G401 (cell line): ENCODE data around the gene CA7. TPM values are rescaled to one million over a fixed set of nuclear protein-coding genes. Genes with fewer than 3 reads are reported as not detected.
"Not testable (repeated sequence)": the region's sequence is repeated elsewhere in the genome, so short reads cannot be mapped to it uniquely, and the experiment has no call there.

Experiments
- DNase-seq: peaks from one replicate; pipeline ENCODE4 v3.0.0-alpha.2; 2015; ENCODE audit warnings: low spot score
- in situ Hi-C: cut with HindIII; loops from 2 replicates; pipeline ENCODE4 v1.10.0; 2016; ENCODE audit warnings: low sequenced_read_pairs, mixed read lengths
- total RNA-seq: library from RNA; depleted of rRNA; stranded (reverse); fragments of >200 nt; shearing (Covaris generic); gene quantifications from 2 replicates; pipeline ENCODE4 v1.2.3, GENCODE V29; 2014; rRNA removed

Gene CA7
- total RNA-seq, 1 experiment from 2014 or later: not detected

DNA sequence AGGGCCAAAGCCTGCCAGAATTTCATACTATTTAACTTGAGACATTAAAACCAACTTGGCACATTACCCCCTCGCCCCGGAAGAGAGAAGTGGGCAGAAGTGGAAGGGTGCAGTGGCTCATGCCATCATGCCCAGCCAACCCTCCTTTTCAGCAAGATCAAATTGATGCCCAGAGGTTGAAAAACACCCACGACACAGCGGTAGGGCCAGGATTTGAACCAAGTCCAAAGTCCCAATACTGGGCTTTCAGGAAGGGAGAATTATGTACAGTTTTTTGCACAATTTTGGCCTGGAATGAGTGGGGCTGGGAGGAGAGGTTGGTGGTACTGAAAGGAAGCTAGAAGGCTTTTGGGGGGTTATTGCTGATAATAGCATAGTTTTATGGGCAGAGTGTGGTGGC lies 47.1 kb downstream of the CA7 start:
- in situ Hi-C loops: no loop called here
- no peak for DNase-seq

DNA sequence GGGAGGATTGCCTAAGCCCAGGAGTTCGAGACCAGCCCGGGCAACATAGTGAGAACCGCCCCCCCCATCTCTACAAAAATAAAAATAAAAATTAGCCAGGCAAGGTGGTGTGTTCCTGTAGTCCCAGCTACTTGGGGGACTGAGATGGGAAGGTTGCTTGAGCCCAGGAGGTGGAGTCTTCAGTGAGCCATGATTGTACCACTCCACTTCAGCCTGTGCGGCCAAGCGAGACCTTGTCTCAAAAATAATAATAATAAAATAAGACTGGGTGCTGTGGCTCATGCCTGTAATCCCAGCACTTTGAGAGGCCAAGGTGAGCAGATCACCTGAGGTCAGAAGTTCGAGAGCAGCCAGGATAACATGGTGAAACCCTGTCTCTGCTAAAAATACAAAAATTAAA lies 47.6 kb downstream of the CA7 start:
- DNase-seq: no peak
- in situ Hi-C loops: no loop called here

DNA sequence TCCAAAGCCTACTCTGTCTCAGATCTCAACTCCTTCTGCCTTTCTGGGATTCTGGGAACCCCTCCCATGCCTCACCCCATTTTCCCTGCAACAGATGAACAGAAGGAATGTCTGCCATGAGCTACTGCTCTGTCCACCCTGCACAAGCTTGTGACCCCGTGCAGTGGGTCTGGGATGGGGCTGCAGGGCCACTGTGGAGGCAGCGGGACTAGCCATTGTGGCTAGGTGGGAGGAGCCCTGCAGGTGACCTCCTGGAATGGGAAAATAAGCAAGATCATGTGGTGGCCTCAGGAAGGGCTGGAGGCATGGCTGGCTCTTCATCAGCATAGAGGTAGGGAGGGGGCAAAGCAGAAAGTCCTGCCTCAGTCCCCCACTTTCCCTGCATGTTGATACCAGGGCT lies 49.8 kb downstream of the CA7 start:
- in situ Hi-C loops: no loop called here

DNA sequence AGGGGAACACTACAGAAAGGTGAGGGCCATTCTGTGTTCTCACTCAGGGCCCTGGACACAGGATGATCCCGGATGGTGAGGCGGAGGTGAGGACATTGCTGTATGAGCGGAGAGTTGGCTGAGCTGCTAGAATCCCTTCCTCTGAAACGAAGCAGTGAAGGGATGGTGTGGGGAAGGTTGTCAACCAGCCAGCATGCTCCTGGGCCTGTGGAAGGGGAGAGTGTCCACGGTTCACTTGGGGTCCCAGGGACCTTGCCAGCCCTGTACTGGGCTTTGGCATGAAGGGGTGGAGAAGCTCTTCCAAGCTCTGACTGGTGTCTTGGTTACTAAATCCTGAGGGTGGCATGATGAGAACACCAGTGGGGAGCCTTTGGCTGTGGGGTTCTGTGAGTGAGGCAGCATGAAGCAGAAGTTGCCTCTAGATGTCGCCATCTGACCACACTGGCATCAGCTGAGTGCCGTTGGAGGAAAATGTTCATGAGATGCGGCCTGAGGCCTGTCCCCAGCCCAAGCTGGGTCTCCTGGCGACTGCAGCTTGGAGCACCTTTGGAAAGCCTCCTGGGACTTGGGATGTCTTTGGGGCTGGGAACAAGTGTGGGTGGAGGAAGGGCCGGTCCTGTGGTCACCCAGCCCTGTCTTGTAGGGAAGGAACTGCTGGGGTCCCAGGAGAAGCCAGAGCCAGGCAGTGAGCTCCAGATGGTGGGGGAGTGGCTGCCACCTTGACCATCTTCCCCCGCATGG lies 50.9 kb downstream of the CA7 start:
- peak; percentile 93 for DNase-seq
- in situ Hi-C loops: no loop called here

More for the DNA sequence above, 49.8 kb downstream of the CA7 start:
- DNase-seq: no peak

DNA sequence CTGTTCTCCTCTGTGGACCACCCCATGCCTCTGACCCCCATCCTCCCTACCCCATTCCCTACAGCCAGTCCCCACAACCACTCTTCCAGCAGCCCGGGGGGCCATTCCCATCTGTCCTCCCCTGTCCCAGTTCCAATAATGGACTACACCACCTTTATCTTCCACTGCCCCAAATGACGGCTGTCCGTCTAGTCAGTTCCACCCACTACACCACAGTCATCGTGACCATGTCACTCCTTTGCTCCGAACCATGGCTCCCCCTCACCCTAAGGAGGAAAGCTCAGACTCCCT lies 51.4 kb downstream of the CA7 start:
- no peak for DNase-seq
- in situ Hi-C loops: no loop called here

DNA sequence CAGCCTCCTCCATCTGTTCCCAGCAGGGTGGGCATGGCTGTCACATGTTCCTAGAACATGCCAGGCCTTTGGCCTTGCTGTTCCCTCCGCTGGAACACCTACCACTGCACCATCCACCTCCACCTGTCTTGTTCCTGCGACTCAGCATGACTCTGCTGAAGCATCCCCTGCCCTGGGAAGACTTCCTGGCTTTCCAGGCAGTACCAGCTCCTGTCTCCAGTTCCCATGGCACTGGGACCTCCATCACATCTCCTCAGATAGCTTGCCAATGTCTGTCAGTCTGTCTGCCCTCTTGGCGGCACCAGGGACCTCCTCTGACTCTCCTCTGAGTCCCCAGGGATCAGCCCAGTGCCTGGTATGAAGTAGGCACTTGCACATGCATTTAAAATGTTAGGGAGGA lies 51.8 kb downstream of the CA7 start:
- in situ Hi-C loops: no loop called here

DNA sequence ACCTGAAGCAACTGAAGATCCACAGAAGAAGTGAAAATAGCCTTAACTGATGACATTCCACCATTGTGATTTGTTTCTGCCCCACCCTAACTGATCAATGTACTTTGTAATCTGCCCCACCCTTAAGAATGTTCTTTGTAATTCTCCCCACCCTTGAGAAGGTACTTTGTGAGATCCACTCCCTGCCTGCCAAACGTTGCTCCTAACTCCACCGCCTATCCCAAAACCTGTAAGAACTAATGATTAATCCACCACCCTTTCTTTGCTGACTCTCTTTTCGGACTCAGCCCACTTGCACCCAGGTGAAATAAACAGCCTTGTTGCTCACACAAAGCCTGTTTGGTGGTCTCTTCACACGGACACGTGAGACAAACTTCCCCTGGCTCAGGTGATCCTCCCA lies 52.5 kb downstream of the CA7 start:
- in situ Hi-C loops, DNase-seq: not testable (repeated sequence)

More for the DNA sequence above, 51.8 kb downstream of the CA7 start:
- DNase-seq: no peak

DNA sequence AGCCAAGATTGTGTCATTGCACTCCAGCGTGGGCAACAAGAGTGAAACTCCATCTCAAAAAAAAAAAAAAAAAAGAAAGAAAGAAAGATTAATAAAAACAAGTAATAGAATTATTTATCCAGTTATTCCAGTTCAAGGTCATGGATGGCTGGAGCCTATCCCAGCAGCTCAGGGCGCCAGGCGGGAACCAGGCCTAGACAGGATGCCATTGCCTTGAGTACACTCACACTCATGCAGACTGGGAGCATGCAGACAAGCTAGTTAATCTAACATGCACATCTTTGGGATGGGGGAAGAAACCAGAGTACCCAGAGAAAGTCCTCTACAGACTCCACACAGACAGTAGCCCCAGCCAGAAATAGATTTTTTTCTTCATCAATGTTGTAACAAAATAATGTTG lies 54.0 kb downstream of the CA7 start:
- in situ Hi-C loops: no loop called here
- DNase-seq: no peak

DNA sequence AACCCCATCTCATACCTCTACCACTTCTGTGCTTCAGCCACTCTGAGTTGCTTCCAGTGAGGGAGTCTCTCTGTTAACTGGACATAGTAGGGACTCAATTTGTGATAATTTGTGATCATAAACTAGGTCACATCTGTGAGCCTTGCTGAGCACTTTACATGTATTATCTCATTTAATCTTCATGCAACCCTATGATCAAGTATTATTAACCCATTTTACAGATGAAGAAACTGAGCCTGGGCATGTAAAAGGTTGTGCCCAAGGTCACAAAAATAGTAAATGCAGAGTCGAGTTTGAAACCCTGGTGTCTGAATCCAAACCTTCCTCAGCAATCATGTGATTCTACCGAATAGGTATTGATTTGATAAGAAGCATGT lies 54.7 kb downstream of the CA7 start:
- DNase-seq: no peak
- in situ Hi-C loops: no loop called here

DNA sequence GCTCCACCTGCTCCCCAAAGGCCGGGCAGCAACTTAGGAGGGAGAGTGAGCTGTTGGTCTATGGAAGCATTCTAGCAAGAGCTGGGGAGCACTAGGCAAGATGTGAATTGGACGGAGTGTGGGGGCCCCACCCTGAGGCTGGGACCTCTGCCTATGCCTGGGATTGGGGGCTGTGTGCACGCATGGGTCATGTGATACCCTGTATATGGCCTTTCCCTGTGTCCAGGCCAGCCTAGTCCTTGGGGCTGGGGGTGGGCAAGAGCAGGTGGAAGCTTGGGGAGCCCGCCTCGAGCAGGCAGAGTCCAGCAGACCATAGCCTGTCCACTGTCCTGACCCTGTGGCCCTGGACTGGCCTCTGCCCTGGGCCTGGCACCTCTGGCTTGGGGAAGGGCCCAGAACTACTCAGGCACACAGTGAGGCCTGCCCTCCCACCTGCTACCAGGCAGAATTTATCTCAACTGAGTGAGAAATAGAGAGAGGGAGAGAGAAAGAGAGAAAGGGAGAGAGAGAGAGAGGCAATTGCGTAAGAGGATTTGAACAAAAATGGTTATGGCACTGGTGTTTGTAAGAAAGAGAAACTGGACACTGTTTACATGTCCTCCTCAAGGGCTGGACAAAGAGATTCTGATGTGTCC lies 55.2 kb downstream of the CA7 start:
- no peak for DNase-seq
- in situ Hi-C loops: no loop called here

DNA sequence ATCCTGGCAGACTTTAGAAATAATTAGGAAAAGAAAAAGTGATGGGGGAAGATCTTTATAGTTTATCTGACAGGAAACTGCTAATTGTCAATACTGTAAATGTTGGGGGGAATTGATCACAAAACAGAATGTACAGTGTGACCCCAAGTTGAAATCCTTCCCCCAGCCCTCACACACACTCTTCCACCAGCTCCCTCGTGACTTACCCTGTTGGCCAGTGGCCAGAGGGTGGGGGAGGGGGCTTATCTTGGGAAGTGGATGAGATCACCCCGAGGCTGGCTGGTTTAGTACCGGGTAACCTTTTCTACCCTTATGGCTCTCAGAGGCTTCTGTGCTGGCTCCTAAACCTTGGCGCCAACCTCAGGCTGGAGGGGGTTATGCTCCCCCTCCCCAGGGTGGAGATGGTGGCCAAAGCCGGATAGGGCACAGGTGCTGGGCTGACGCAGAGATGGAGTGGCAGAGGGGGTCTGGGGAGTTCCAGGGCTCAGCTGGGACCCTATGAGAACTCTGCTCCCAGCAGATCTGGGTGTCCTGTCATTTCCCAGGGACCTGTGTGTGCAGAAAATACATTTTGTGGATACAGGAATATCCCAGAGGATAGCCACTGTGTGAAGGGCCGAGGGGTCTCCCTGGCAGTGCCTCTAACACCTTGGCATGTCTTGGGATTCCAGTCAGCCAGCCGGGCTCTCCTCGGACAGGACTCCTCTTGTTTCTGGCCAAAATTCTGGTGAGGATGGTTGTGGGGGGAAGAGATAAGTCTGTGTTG lies 55.9 kb downstream of the CA7 start:
- DNase-seq: peak; percentile 30
- in situ Hi-C loops: no loop called here

DNA sequence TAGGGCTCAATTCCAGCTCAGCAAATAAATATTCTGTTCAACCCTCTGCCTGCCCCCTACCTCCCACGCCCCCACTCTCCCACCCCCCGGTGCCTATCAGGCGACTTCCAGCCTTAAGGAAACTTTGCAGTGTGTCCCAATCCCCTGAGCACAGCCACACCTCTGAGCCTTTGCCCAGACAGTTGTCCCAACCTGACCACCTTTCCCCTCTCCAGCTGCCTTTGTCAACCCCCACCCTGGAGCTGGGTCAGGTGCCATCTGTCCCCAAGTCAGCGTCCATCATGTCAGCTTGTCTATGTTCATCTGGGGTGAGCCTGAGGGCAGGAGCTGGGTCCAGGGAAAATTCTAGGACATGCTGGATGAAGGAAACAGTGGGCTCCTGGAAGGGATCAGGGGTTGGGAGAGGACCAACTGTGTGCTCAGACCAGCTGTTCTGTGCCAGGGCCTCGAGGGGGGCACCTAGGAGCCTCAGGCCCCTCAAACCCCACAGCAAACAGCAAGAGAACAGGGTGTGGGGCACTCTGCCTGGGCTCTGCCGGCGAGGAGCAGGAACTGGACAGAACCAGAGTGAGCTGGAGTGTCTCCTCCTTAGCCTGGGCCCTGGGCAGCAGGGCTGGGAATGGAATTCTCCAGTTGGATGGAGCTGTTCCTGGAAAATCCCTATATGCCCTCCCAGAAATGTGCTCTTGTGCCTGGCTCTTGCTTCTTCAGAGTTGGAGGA lies 56.7 kb downstream of the CA7 start:
- in situ Hi-C loops: no loop called here
- peak; percentile 83 for DNase-seq

DNA sequence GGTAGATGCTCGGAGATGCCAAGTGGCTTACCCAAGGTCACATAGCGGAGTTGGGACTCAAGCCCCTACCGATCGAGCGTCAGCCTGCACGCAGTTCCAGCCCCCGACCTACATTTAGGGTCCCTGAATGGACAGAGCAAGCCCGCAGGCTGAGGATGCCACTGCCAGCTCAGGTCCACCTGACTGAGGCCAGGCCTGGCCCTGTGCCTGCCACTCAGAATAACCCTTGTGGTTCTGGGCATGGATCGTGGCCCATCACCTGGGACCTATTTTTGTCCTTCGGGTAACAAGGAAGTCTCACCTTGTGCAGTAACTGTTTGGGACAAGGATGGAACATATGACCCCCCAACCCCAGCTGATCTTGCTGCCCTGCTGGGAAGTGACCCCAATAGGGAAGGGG lies 57.4 kb downstream of the CA7 start:
- in situ Hi-C loops: no loop called here
- DNase-seq: peak; percentile 89

DNA sequence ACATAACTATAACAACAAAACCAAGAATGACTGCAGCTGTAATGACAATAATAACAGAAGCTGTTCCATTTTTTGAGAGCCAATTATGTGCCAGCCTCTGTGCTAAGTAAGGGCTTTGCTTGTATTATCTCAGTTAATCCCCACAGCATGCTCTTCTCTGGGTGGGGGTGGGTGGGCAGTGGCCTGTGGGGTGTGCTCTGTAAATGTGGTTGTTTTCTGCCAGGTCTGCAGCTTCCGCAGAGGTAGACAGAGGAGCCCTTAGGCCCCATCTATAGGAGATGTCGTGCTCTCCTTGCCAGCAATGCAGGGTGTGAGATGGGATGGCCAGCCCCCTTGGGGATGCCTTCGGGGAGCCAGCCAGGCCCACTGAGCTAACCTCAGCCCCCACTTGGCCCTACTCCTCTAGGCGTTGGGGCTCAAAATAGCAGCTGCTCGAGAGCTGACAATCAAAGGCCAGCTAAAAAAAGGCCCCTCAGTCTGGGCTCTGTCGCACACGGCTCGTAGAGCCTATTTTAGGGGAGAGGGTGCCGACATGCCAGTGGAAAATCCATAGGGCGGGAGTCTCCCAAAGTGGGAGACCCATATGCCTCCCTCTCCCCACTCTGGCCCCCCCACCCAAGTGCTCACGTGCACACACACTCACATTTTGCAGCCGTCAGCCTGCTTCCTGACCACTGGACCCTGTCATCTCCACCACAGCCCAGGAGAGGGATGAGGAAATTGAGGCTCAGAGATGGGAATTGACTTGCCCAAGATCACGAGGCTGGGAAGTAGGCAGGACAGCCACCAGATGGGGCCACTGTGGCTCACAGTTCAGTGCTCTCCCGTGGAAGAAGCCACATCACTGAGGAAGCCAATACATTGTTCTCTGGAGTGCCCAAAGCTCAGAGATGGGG lies 58.7 kb downstream of the CA7 start:
- in situ Hi-C loops: no loop called here
- no peak for DNase-seq

Other genes with a start within 250 kb of the CA7 start
- gene CMTM3, start 239.7 kb upstream of the CA7 start, total RNA-seq: 55.1 and 62.1 TPM in 2 replicates
- gene CMTM4, start 147.7 kb upstream of the CA7 start, total RNA-seq: 11.9 and 22.5 TPM in 2 replicates
- gene DYNC1LI2, start 92.8 kb upstream of the CA7 start, total RNA-seq: 41.6 and 63.4 TPM in 2 replicates
- not detected in 2 replicates for gene TERB1, start 42.8 kb upstream of the CA7 start, total RNA-seq
- 154 and 162 TPM in 2 replicates for gene NAE1, start 13.4 kb upstream of the CA7 start, total RNA-seq
- gene PDP2, start 36.1 kb downstream of the CA7 start, total RNA-seq: 7.1 and 13.8 TPM in 2 replicates
- gene CDH16, start 74.5 kb downstream of the CA7 start, total RNA-seq: 0.25 TPM in 1 of 2 replicates, not detected in the other
- gene RRAD, start 81.1 kb downstream of the CA7 start, total RNA-seq: 0.25 TPM in 1 of 2 replicates, not detected in the other
- gene CIAO2B, start 90.0 kb downstream of the CA7 start, total RNA-seq: 140 and 172 TPM in 2 replicates
- gene CES2, start 91.1 kb downstream of the CA7 start, total RNA-seq: 41.2 and 45.0 TPM in 2 replicates
- 3.8 and 4.9 TPM in 2 replicates for gene CES3, start 116.9 kb downstream of the CA7 start, total RNA-seq
- 0.34 TPM in 1 of 2 replicates, not detected in the other for gene CES4A, start 144.2 kb downstream of the CA7 start, total RNA-seq
- 17.0 and 40.9 TPM in 2 replicates for gene CBFB, start 184.7 kb downstream of the CA7 start, total RNA-seq